ENCODE results near the gene CD180. TPM values are rescaled to one million over a fixed set of nuclear protein-coding genes. Genes with fewer than 3 reads are reported as not detected.

Gene CD180
- total RNA-seq, 2 experiments from 2014 or later = 0.08 TPM; not detected in 1

DNA sequence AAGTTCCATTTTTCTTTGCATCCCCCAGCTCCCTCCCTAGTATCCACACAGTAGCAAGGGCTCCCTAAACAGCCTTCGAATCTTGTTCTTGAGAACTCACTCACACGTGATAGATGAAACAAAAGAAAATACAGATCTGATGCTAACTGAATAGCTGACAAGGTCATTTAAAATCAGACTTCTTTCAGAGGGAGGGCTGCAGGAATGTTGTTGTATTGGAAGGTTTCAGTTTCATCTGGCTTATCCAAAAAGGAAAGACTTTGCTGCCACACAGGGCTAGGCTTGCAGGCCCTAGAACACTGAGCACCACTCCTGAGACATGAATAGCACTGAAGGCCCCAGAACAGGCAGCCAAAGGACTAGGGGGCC lies 3.2 kb downstream of the CD180 start:
- DNase-seq (no peak), ATAC-seq (ENCODE audit: poor library complexity) (no peak)
- ChIA-PET POLR2A (interaction anchor here (0.8 to 1.2 kb wide), 3 partner anchors 9 to 14 kb away, joined by 3 to 4 read pairs (median 3); no protein-coding TSS in a partner anchor), CTCF (no interaction called here)
- Histone ChIP-seq H3K27me3 (ENCODE audit: control insufficient read depth in 1 of 2, insufficient read depth in 2 of 2, low read length in 2 of 2) (no peaks in the 10 kb centered on the region), H3K4me1 (ENCODE audit: insufficient read depth, low read length) (peaks cover 19% of the 10 kb centered on the region), H3K4me3 (ENCODE audit: low read length) (no peak overlapping the region), H3K27ac (ENCODE audit: low read depth in 1 of 2, low read length in 2 of 2) (peak overlapping the region in 1 of 2 donors; percentile 12), H3K36me3 (ENCODE audit: insufficient read depth, low read length) (no peaks in the 10 kb centered on the region), H3K9me3 (ENCODE audit: control insufficient read depth in 1 of 2, insufficient read depth in 1 of 2, low read length in 2 of 2) (peaks cover 0 to 7% of the 10 kb centered on the region in 2 experiments)
- no peak overlapping the region for H3K27ac Mint-ChIP-seq
- H3K4me1 Mint-ChIP-seq (ENCODE audit: low read depth) = peaks cover 58% of the 10 kb centered on the region
- H3K4me3 Mint-ChIP-seq = no peak overlapping the region
- no peaks in the 10 kb centered on the region for H3K36me3 Mint-ChIP-seq (ENCODE audit: low read depth)
- TF ChIP-seq CTCF (IDR thresholded peaks at IDR 0.05) = no peak
- intact Hi-C loops (cut with DNase I, micrococcal nuclease) = no loop called here
- H3K27me3 Mint-ChIP-seq = no peaks in the 10 kb centered on the region
- H3K9me3 Mint-ChIP-seq = no peaks in the 10 kb centered on the region

- Histone ChIP-seq H3K36me3 (ENCODE audit: insufficient read depth, low read length) (no peaks in the 10 kb centered on the region), H3K27me3 (ENCODE audit: control insufficient read depth in 1 of 2, insufficient read depth in 2 of 2, low read length in 2 of 2) (no peaks in the 10 kb centered on the region), H3K27ac (ENCODE audit: low read depth in 1 of 2, low read length in 2 of 2) (no peak overlapping the region), H3K4me1 (ENCODE audit: insufficient read depth, low read length) (peaks cover 24% of the 10 kb centered on the region), H3K4me3 (ENCODE audit: low read length) (no peak overlapping the region), H3K9me3 (ENCODE audit: control insufficient read depth in 1 of 2, insufficient read depth in 1 of 2, low read length in 2 of 2) (peaks cover 0 to 7% of the 10 kb centered on the region in 2 experiments)
- TF ChIP-seq CTCF (IDR thresholded peaks at IDR 0.05) = no peak
- H3K36me3 Mint-ChIP-seq (ENCODE audit: low read depth) = no peaks in the 10 kb centered on the region
- H3K4me3 Mint-ChIP-seq = no peak overlapping the region
- ATAC-seq (ENCODE audit: poor library complexity) (no peak), DNase-seq (peak in 1 of 14 experiments; percentile 43)
- peaks cover 58% of the 10 kb centered on the region for H3K4me1 Mint-ChIP-seq (ENCODE audit: low read depth)
- ChIA-PET CTCF (no interaction called here), POLR2A (interaction anchor here (0.8 to 1.2 kb wide), 3 partner anchors 10 to 14 kb away, joined by 3 to 4 read pairs (median 3); no protein-coding TSS in a partner anchor)
- no peak overlapping the region for H3K27ac Mint-ChIP-seq
- H3K27me3 Mint-ChIP-seq = no peaks in the 10 kb centered on the region
- H3K9me3 Mint-ChIP-seq = no peaks in the 10 kb centered on the region
- intact Hi-C loops (cut with DNase I, micrococcal nuclease) = no loop called here
Measured at GRCh38 chr5:67192719-67193438, 3.7 kb downstream of the CD180 start.

DNA sequence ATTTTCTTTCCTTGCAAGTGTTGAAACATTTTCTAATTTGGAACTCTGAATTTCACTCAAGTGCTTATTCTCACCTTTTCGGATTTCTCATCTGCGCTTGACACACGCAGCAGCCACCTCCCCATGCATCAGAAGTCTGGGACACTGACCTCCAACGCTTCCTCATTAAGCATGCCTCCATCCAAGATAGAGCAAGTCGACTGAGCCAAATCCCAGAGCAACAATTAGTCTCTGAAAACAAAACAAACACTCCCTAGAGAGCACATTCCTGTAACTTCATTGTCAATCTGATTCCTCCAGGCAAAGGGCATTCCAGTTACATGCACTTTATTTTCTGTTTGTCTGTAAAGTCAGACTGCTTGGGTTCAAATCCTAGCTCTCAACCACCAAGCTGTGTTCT lies 5.7 kb downstream of the CD180 start:
- Histone ChIP-seq H3K4me3 (ENCODE audit: low read length) (no peak overlapping the region), H3K27ac (ENCODE audit: low read depth in 1 of 2, low read length in 2 of 2) (no peak overlapping the region), H3K27me3 (ENCODE audit: control insufficient read depth in 1 of 2, insufficient read depth in 2 of 2, low read length in 2 of 2) (no peaks in the 10 kb centered on the region), H3K36me3 (ENCODE audit: insufficient read depth, low read length) (no peaks in the 10 kb centered on the region), H3K9me3 (ENCODE audit: control insufficient read depth in 1 of 2, insufficient read depth in 1 of 2, low read length in 2 of 2) (peaks cover 0 to 7% of the 10 kb centered on the region in 2 experiments), H3K4me1 (ENCODE audit: insufficient read depth, low read length) (peaks cover 26% of the 10 kb centered on the region)
- no peaks in the 10 kb centered on the region for H3K36me3 Mint-ChIP-seq (ENCODE audit: low read depth)
- ATAC-seq (ENCODE audit: poor library complexity) (no peak), DNase-seq (no peak)
- ChIA-PET CTCF (no interaction called here), POLR2A (no interaction called here)
- no peak overlapping the region for H3K4me3 Mint-ChIP-seq
- TF ChIP-seq CTCF (IDR thresholded peaks at IDR 0.05) = no peak
- no peaks in the 10 kb centered on the region for H3K9me3 Mint-ChIP-seq
- no peak overlapping the region for H3K27ac Mint-ChIP-seq
- no peaks in the 10 kb centered on the region for H3K27me3 Mint-ChIP-seq
- H3K4me1 Mint-ChIP-seq (ENCODE audit: low read depth) = peaks cover 61% of the 10 kb centered on the region
- intact Hi-C loops (cut with DNase I, micrococcal nuclease) = no loop called here

All from CD4-positive, alpha-beta T cell (primary cell).